Measurements from ENCODE around the gene MYH10.
"Not testable (repeated sequence)": the region's sequence is repeated elsewhere in the genome, so short reads cannot be mapped to it uniquely, and the experiment has no call there.

The MYH10 gene

GRCh38 chr17:8630227-8630801, at the start of gene MYH10:
Gene MYH10 (minus strand): TSS chr17:8630725. CDS start chr17:8623246, 7,479 bp downstream.
- DNase-seq: no peak

- DNase-seq: no peak
Measured at GRCh38 chr17:8679126-8679525, 48.6 kb upstream of the MYH10 start.

DNA sequence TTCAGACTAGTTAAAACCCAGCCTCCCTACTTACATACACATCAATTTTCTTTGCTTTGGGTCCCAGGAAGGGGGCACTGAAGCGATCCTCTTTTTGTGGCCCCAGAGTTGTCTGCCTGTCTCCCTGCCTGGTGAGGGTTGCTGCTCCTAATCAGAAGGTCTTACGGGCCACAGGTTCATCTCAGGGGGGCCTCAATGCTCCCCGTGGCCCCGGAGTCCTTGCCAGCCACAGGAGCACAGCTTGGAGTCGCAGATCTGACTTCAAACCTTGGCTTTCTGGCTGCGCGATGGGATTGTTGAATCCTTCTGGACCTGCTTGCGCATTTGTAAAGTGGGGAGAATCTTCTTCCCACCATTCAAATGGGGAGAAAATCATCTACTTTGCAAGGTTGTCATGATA, 44.8 kb upstream of the MYH10 start:
- no peak for DNase-seq

DNA sequence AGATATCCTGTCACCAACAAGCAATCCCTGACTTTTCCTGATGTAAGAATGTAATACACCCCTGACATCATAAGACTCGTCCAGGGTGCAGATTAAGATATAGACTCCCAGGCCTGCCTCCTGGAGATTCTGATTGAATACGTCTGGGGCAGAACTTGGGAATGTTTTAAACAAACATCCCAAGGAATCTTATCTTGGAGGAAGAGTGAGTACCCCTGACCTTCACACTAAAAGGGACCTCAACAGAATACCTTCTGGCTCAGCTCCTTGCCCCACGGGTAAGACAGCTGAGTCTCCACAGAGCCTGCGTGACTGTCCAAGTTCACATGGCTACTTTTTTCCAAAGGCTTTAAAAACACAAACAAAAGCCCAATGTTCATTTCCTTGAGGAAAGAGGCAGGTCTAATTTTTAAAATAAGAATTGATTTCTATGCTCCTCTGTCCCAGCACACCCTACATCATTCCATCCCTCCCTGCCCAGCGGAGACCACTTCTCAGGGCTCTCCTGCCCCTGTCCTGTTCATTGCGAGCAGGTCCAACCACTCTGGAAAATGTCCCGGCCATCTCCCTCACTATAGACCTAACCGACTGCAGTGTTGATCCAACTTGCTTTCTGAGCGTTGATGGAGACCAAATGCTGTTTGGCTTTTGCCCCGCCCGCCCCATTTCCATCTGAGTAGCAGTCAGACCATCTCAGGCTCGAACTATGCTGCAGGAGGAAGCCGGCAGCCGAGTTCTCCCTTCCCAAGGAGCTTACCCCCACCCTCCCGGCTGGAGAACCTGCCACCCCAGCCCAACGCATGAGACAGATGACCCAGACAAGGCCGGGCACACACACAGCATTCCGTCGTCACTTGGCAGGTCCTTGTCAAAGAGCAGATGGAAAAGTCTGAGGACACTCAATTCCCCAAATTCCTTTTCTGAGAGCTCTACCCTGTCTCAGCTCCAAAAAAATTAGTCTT, 44.1 kb upstream of the MYH10 start:
- DNase-seq: no peak

- no peak for DNase-seq
Measured at GRCh38 chr17:8673612-8674011, 43.1 kb upstream of the MYH10 start.

DNA sequence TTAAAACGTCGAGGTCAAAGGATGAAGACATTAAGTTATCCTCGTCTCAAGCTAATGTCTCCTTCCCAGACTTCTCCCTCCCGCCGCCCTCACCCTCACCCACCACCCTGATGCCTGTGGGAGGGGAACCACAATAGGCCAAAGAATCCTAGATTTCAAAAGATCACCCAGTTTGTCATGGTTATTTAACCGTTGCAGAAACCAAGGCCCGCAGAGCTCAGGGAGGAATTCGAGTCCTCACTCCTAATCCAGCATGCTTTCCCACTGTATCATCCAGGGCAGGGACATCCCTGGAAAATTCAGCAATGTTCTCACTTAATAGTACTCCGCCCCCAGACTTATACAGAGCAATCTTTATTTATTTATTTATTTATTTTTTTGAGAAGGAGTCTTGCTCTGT, 41.8 kb upstream of the MYH10 start:
- no peak for DNase-seq

- no peak for DNase-seq
Measured at GRCh38 chr17:8670421-8670820, 39.9 kb upstream of the MYH10 start.

- DNase-seq: no peak
Measured at GRCh38 chr17:8668176-8668740, 37.7 kb upstream of the MYH10 start.

- DNase-seq: no peak
Measured at GRCh38 chr17:8667421-8667820, 36.9 kb upstream of the MYH10 start.

DNA sequence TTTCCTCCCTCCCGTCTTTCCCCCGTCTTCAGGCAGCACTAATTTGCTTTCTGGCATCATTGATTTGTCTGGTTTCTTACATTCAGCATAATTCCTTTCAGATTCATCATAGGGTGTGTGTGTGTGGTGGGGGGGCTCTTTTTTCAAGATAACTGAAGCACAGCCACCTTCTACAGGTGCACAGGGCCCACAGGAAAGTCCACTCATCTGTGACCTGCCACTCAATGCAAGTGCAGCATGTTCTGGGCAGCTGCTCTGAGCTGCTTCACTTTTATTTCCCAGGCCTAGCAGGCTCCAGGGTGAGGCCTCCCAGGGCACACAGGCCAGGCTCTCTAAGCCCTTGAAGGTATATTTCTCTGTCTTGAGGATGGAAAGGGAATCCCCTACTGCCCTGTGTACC, 35.2 kb upstream of the MYH10 start:
- DNase-seq: no peak

DNA sequence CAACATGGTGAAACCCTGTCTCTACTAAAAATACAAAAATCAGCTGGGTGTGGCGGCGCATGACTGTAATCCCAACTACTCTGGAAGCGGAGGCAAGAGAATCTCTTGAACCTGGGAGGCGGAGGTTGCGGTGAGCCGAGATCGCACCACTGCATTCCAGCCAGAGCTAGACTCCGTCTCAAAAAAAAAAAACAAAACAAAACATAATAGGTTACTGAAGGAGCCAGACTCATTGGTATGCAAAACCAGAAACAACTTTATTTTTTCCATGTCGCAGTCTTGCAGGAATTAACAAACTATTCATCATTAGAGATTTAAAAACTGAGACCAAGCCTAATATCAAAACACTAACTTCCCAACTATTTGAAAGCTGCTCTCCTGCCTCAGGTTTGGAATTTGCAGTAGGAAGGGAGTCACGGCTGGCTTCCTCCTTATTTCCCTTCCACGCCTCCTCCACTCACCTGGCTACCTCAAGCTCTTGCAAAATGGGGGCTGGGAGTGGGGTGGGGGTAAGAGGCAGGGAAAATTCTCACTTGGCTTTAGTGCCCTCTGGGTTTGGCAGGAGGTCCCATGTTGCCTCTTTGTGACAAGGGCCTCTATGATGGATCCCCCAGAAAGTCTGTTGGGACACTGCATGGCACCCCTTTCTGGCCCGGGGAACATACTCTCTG, 34.1 kb upstream of the MYH10 start:
- no peak for DNase-seq

GRCh38 chr17:8662973-8663372, 32.4 kb upstream of the MYH10 start:
- no peak for DNase-seq

GRCh38 chr17:8662076-8662831, 31.7 kb upstream of the MYH10 start:
- no peak for DNase-seq

DNA sequence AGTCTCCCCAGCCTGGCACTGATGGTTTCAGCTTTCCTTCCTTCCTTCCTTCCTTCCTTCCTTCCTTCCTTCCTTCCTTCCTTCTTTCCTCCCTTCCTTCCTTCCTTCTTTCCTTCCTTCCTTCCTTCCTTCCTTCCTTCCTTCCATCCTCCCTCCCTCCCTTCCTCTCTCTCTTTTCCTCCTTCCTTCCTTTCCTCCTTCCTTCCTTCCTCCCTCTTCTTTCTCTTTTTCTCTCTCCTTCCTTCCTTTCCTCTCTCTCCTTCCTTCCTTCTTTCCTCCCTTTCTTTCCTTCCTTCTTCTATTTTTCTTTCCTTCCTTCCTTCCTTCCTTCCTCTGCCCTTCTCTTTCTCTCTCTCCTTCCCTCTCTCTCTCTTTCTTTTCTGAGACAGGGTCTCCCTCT, 30.2 kb upstream of the MYH10 start:
- not testable (repeated sequence) for DNase-seq

- no peak for DNase-seq
Measured at GRCh38 chr17:8659758-8660410, 29.4 kb upstream of the MYH10 start.

GRCh38 chr17:8658810-8659209, 28.3 kb upstream of the MYH10 start:
- no peak for DNase-seq

GRCh38 chr17:8656693-8657092, 26.2 kb upstream of the MYH10 start:
- DNase-seq: no peak

DNA sequence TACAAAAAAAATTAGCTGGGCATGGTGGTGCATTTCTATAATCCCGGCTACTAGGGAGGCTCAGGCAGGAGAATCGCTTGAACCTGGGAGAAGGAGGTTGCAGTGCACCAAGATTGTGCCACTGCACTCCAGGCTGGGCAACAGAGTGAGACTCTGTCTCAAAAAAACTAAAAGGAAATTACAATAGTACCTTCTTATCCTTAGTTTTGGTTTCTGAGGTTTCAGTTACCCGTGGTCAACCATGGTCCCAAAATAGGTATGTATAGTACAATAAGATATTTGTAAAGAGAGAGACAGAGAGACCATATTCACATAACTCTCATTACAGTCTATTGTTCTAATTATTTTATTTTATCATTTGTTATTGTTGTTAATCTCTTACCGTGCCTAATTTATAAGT, 24.3 kb upstream of the MYH10 start:
- no peak for DNase-seq

GRCh38 chr17:8651013-8651412, 20.5 kb upstream of the MYH10 start:
- no peak for DNase-seq

DNA sequence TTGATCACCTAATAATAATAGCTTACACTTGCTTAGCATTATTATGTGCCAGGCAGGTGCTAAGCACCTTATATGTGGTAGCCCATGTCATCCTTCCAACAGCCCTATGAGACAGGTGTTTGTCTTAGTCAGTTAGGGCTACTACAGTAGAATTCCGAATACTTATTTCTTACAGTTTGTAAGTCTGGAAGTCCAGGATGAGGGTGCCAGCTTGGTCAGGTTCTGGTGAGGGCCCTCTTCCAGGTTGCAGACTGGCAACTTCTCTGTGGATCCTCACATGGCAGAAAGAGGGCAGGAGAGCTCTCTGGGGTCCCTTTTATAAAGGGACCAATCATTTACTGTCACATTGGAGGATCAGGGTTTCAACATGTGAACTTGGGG, 19.6 kb upstream of the MYH10 start:
- DNase-seq: no peak

- no peak for DNase-seq
Measured at GRCh38 chr17:8649157-8650118, 18.9 kb upstream of the MYH10 start.

Measured in NCI-H510A (cell line).